K562 (cell line): ENCODE measurements around the gene CDKN2D. TPM values are rescaled to one million over a fixed set of nuclear protein-coding genes. Genes with fewer than 3 reads are reported as not detected.

Experiments used
- CC2D1A ChIP-seq: fragments of 450-650 bp; IDR thresholded peaks from 2 replicates; pipeline ENCODE4 v1.6.1; 2017; ENCODE audit warnings: mild to moderate bottlenecking
- LCOR ChIP-seq: sonication (generic); formaldehyde crosslinking; IDR thresholded peaks from 2 replicates; pipeline ENCODE4 v1.8.0; 2022; ENCODE audit warnings: mild to moderate bottlenecking, missing genetic modification reagents
- NONO ChIP-seq, 2 experiments: fragments of 200-400 bp in 1 of 2; fragments of 450-650 bp in 1 of 2; formaldehyde crosslinking in 1 of 2; IDR thresholded peaks; 2 replicates each; pipeline ENCODE4 v1.6.1; 2017; ENCODE audit warnings: low read depth in 2 of 2, mild to moderate bottlenecking in 2 of 2, moderate library complexity in 2 of 2, low read length in 1 of 2
- NR2F6 ChIP-seq: fragments of 450-650 bp; formaldehyde crosslinking; IDR thresholded peaks from 2 replicates; pipeline ENCODE4 v1.4.0; 2020; ENCODE audit warnings: mild to moderate bottlenecking
- STAG1 ChIP-seq: sonication (generic); formaldehyde crosslinking; IDR thresholded peaks from 2 replicates; pipeline ENCODE4 v1.5.0; 2020; ENCODE audit warnings: missing genetic modification reagents, borderline replicate concordance
- U2AF2 ChIP-seq: fragments of 200-400 bp; formaldehyde crosslinking; optimal IDR thresholded peaks from 2 replicates; pipeline ENCODE3; 2017; ENCODE audit warnings: low read depth, mild to moderate bottlenecking, low read length
- ZBTB7A ChIP-seq: IDR thresholded peaks from 2 replicates; pipeline ENCODE4 v1.6.1; 2011; ENCODE audit warnings: low read depth, mild to moderate bottlenecking, low read length, moderate library complexity, borderline replicate concordance; ENCODE audit not compliant: control insufficient read depth
- ZNF121 ChIP-seq: sonication (generic); formaldehyde crosslinking; conservative IDR thresholded peaks from 2 replicates; pipeline ENCODE4 v1.8.0; 2022; ENCODE audit warnings: missing genetic modification reagents
- ZNF3 ChIP-seq: fragments of 250-450 bp; sonication (Bioruptor Pico); IDR thresholded peaks from 2 replicates; pipeline ENCODE4 v1.5.0; 2021; ENCODE audit warnings: mild to moderate bottlenecking, moderate library complexity
- ZNF384 ChIP-seq: IDR thresholded peaks from 2 replicates; pipeline ENCODE4 v1.6.1; 2012; ENCODE audit warnings: low read depth, low read length, improper control_type of control experiment
- ZNF76 ChIP-seq: fragments of 250-450 bp; sonication (Bioruptor Pico); IDR thresholded peaks from 2 replicates; pipeline ENCODE4 v1.4.0; 2020; ENCODE audit warnings: mild to moderate bottlenecking, moderate library complexity, borderline replicate concordance
- polyA plus RNA-seq, 8 experiments: library from polyadenylated mRNA; depleted of rRNA in 4 of 8; stranded (reverse) in 5 of 8; unstranded in 3 of 8; fragments of >200 nt; fragmentation: Nextera tagmentation in 2 of 8; fragmentation: Illumina TruSeq in 1 of 8; extraction: Ambion mirVana in 2 of 8; extraction: Trizol in 1 of 8; gene quantifications; 2 replicates each; pipeline versions ENCODE4 v1.2.1 to v1.2.3, GENCODE V29; 2011 to 2014; ENCODE audit warnings: inconsistent platforms in 1 of 8, missing spikeins in 1 of 8
- total RNA-seq, 7 experiments: library from RNA; depleted of rRNA in 6 of 7; stranded (reverse); fragments of >200 nt in 6 of 7; fragmentation: Illumina TruSeq in 2 of 7; extraction: Trizol in 2 of 7; gene quantifications; 2 replicates each; pipeline versions ENCODE4 v1.2.1 to v1.2.3, GENCODE V29; 2011 to 2021; ENCODE audit warnings: low replicate concordance in 1 of 7
- TF ChIP-seq, protein P1 (sequence below): fragments of 450-650 bp; IDR thresholded peaks from 2 replicates; pipeline ENCODE4 v1.6.1; 2016; ENCODE audit warnings: mild to moderate bottlenecking, moderate library complexity
- TF ChIP-seq, protein P2 (sequence below): IDR thresholded peaks from 2 replicates; pipeline ENCODE4 v1.6.1; 2016; ENCODE audit warnings: missing genetic modification characterization, missing compliant biosample characterization
- TF ChIP-seq, protein P3 (sequence below): fragments of 250-450 bp; sonication (Bioruptor Pico); IDR thresholded peaks from 2 replicates; pipeline ENCODE4 v1.8.0; 2021; ENCODE audit warnings: borderline replicate concordance, mild to moderate bottlenecking, moderate library complexity; ENCODE audit not compliant: poor library complexity, severe bottlenecking

The CDKN2D gene
- total and polyA plus RNA-seq, 9 of the 15 experiments (the other 6 are each of a cell fraction or from before 2014, with no cell fraction given): 0.41 to 8.2 (median 3.7) TPM

DNA sequence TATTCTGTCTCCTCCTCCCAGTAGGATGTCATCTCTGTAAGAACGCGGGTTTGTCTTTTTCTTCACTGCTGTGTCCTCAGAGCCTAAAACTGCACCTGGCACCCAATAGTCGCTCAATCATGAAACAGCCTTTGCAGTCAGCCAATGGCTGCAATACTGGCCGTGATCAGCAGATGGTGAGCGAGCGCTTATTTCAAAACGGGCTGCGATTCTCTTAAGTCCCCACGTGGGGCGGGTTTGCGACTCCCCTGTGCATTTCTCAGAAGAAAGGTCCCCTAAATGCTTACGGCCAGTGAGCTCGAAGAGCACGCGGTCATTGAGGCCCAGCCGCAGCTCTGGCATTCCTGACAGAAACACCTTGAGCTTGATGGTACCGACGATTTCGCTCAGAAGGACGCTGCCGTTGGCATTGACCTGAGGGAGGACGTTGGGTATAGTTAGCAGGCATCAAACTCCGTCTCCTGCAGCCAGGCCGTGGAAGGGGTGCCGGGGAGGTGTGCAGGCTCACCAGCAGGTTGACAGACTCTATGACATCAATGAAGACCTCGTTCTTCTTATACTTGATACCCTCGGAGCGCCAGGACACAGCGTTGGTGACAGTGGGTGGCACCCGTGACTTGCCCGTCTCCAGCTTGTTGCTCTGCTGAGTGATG is 12.3 kb upstream of the CDKN2D start (continued):
- TF ChIP-seq ZNF121: no peak
- peak; percentile 95 for TF ChIP-seq STAG1 (CRISPR knock-in tag)
- TF ChIP-seq ZNF384: peak; percentile 72
- TF ChIP-seq, protein P1, sequence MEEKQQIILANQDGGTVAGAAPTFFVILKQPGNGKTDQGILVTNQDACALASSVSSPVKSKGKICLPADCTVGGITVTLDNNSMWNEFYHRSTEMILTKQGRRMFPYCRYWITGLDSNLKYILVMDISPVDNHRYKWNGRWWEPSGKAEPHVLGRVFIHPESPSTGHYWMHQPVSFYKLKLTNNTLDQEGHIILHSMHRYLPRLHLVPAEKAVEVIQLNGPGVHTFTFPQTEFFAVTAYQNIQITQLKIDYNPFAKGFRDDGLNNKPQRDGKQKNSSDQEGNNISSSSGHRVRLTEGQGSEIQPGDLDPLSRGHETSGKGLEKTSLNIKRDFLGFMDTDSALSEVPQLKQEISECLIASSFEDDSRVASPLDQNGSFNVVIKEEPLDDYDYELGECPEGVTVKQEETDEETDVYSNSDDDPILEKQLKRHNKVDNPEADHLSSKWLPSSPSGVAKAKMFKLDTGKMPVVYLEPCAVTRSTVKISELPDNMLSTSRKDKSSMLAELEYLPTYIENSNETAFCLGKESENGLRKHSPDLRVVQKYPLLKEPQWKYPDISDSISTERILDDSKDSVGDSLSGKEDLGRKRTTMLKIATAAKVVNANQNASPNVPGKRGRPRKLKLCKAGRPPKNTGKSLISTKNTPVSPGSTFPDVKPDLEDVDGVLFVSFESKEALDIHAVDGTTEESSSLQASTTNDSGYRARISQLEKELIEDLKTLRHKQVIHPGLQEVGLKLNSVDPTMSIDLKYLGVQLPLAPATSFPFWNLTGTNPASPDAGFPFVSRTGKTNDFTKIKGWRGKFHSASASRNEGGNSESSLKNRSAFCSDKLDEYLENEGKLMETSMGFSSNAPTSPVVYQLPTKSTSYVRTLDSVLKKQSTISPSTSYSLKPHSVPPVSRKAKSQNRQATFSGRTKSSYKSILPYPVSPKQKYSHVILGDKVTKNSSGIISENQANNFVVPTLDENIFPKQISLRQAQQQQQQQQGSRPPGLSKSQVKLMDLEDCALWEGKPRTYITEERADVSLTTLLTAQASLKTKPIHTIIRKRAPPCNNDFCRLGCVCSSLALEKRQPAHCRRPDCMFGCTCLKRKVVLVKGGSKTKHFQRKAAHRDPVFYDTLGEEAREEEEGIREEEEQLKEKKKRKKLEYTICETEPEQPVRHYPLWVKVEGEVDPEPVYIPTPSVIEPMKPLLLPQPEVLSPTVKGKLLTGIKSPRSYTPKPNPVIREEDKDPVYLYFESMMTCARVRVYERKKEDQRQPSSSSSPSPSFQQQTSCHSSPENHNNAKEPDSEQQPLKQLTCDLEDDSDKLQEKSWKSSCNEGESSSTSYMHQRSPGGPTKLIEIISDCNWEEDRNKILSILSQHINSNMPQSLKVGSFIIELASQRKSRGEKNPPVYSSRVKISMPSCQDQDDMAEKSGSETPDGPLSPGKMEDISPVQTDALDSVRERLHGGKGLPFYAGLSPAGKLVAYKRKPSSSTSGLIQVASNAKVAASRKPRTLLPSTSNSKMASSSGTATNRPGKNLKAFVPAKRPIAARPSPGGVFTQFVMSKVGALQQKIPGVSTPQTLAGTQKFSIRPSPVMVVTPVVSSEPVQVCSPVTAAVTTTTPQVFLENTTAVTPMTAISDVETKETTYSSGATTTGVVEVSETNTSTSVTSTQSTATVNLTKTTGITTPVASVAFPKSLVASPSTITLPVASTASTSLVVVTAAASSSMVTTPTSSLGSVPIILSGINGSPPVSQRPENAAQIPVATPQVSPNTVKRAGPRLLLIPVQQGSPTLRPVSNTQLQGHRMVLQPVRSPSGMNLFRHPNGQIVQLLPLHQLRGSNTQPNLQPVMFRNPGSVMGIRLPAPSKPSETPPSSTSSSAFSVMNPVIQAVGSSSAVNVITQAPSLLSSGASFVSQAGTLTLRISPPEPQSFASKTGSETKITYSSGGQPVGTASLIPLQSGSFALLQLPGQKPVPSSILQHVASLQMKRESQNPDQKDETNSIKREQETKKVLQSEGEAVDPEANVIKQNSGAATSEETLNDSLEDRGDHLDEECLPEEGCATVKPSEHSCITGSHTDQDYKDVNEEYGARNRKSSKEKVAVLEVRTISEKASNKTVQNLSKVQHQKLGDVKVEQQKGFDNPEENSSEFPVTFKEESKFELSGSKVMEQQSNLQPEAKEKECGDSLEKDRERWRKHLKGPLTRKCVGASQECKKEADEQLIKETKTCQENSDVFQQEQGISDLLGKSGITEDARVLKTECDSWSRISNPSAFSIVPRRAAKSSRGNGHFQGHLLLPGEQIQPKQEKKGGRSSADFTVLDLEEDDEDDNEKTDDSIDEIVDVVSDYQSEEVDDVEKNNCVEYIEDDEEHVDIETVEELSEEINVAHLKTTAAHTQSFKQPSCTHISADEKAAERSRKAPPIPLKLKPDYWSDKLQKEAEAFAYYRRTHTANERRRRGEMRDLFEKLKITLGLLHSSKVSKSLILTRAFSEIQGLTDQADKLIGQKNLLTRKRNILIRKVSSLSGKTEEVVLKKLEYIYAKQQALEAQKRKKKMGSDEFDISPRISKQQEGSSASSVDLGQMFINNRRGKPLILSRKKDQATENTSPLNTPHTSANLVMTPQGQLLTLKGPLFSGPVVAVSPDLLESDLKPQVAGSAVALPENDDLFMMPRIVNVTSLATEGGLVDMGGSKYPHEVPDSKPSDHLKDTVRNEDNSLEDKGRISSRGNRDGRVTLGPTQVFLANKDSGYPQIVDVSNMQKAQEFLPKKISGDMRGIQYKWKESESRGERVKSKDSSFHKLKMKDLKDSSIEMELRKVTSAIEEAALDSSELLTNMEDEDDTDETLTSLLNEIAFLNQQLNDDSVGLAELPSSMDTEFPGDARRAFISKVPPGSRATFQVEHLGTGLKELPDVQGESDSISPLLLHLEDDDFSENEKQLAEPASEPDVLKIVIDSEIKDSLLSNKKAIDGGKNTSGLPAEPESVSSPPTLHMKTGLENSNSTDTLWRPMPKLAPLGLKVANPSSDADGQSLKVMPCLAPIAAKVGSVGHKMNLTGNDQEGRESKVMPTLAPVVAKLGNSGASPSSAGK: peak; percentile 85
- TF ChIP-seq ZNF76 (CRISPR knock-in tag): no peak
- TF ChIP-seq, protein P2, sequence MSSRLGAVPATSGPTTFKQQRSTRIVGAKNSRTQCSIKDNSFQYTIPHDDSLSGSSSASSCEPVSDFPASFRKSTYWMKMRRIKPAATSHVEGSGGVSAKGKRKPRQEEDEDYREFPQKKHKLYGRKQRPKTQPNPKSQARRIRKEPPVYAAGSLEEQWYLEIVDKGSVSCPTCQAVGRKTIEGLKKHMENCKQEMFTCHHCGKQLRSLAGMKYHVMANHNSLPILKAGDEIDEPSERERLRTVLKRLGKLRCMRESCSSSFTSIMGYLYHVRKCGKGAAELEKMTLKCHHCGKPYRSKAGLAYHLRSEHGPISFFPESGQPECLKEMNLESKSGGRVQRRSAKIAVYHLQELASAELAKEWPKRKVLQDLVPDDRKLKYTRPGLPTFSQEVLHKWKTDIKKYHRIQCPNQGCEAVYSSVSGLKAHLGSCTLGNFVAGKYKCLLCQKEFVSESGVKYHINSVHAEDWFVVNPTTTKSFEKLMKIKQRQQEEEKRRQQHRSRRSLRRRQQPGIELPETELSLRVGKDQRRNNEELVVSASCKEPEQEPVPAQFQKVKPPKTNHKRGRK (tag): no peak
- TF ChIP-seq NONO (IDR thresholded peaks at IDR 0.05; ENCODE audit: low read depth in 2 of 2, low read length in 1 of 2): no peak
- TF ChIP-seq, protein P3, sequence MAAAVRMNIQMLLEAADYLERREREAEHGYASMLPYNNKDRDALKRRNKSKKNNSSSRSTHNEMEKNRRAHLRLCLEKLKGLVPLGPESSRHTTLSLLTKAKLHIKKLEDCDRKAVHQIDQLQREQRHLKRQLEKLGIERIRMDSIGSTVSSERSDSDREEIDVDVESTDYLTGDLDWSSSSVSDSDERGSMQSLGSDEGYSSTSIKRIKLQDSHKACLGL (CRISPR knock-in tag): no peak
- TF ChIP-seq U2AF2: no peak
- peak; percentile 91; the same call in 1 of the 2 replicates for TF ChIP-seq ZNF3 (CRISPR knock-in tag)
- TF ChIP-seq LCOR (CRISPR knock-in tag): peak; percentile 67; the same call in 1 of the 2 replicates
- TF ChIP-seq CC2D1A: peak; percentile 88
- TF ChIP-seq NR2F6: no peak
- TF ChIP-seq ZBTB7A: no peak
